ENCODE measurements around the gene HPCAL1. TPM values are rescaled to one million over a fixed set of nuclear protein-coding genes. Genes with fewer than 3 reads are reported as not detected.

Gene HPCAL1
- total and polyA plus RNA-seq, 2 donors (not counting 3 experiments of a cell fraction or from before 2014, with no cell fraction given) = 56.5 to 77.4 TPM

DNA sequence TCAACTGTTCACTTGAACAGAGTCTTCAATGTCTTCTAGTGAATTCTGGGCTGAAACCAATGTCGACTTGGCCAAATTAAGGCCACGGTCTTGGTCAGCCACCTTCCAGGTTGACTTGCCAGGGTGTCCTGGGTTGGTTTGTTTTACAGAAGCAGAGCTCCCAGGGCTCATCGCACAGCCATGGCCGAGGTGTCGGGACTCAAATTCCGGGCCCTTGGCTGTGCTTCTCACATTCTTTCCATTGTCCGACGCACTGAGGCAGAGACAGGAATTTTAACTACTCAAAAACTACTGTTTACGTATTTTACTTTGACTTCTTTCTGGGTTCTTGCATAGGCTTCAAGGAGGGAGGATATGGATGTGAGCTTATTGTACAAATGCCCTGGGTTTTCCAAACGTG lies 51.7 kb downstream of the HPCAL1 start:
- no peaks in the 10 kb centered on the region for H3K4me1 ChIP-seq (ENCODE audit: control insufficient read depth, extremely low read depth, insufficient read depth, low read length)
- no peaks in the 10 kb centered on the region for H3K27me3 ChIP-seq (ENCODE audit: control insufficient read depth in 2 of 2, insufficient read depth in 2 of 2, low read length in 2 of 2)
- no peak for TF ChIP-seq FOS (IDR thresholded peaks at IDR 0.05; ENCODE audit: borderline replicate concordance, insufficient read depth, low read length)
- TF ChIP-seq GATA2 (IDR thresholded peaks at IDR 0.05; ENCODE audit: insufficient read depth, insufficient read length, low read depth, low read length) = no peak
- no peak for TF ChIP-seq MYC (IDR thresholded peaks at IDR 0.05; ENCODE audit: low read depth, low read length)
- TF ChIP-seq POLR2AphosphoS5 (IDR thresholded peaks at IDR 0.05; ENCODE audit: insufficient read depth, low read depth, low read length) = no peak
- H3K4me3 ChIP-seq (replicated peaks in 1 of 3; ENCODE audit: insufficient read depth in 1 of 3, low read depth in 1 of 3, low read length in 3 of 3) = no peak overlapping the region
- no peaks in the 10 kb centered on the region for H3K9me1 ChIP-seq (replicated peaks; ENCODE audit: control insufficient read depth, extremely low read depth, insufficient read depth, low read length)
- POLR2A ChIA-PET = no interaction called here
- BruUV-seq (replicated peaks) = no TSS peak
- FAIRE-seq = no peak
- no peak overlapping the region for H3K4me2 ChIP-seq (ENCODE audit: insufficient read depth, low read length)
- intact Hi-C loops (cut with micrococcal nuclease) = no loop called here
- no peak overlapping the region for H3K9ac ChIP-seq (replicated peaks; ENCODE audit: extremely low read depth, insufficient read depth, low read length)
- H2AFZ ChIP-seq (ENCODE audit: low read depth, low read length) = no peak overlapping the region
- no peak overlapping the region for H3K27ac ChIP-seq (ENCODE audit: insufficient read depth, low read depth, low read length)
- dilution Hi-C loops (cut with MboI; ENCODE audit: extremely low pct_ligation_motif_present, low sequenced_read_pairs) = no loop called here
- DNase-seq (ENCODE audit: low read depth, low spot score) = no peak
- no peaks in the 10 kb centered on the region for H3K9me3 ChIP-seq (replicated peaks; ENCODE audit: control insufficient read depth, insufficient read depth, low read length)
- no peaks in the 10 kb centered on the region for H4K20me1 ChIP-seq (replicated peaks; ENCODE audit: control insufficient read depth, extremely low read depth, insufficient read depth, low read length)
- peaks cover 26% of the 10 kb centered on the region for H3K79me2 ChIP-seq (ENCODE audit: control insufficient read depth, insufficient read depth, low read length)
- no peaks in the 10 kb centered on the region for H3K36me3 ChIP-seq (ENCODE audit: control insufficient read depth in 2 of 2, extremely low read depth in 1 of 2, insufficient read depth in 2 of 2, low read length in 2 of 2)
- CTCF ChIA-PET = no interaction called here

GRCh38 chr2:10355471-10356438 lies 53.1 kb downstream of the HPCAL1 start:
- TF ChIP-seq EZH2 (IDR thresholded peaks at IDR 0.05; ENCODE audit: borderline replicate concordance, low read depth, low read length, severe bottlenecking) = no peak
- TF ChIP-seq GATA2 (IDR thresholded peaks at IDR 0.05; ENCODE audit: insufficient read depth, insufficient read length, low read depth, low read length) = no peak
- TF ChIP-seq POLR2AphosphoS5 (IDR thresholded peaks at IDR 0.05; ENCODE audit: insufficient read depth, low read depth, low read length) = no peak
- no peak for TF ChIP-seq JUN (IDR thresholded peaks at IDR 0.05; ENCODE audit: borderline replicate concordance, insufficient read depth, insufficient read length, low read depth)
- TF ChIP-seq FOS (IDR thresholded peaks at IDR 0.05; ENCODE audit: borderline replicate concordance, insufficient read depth, low read length) = no peak
- TF ChIP-seq, protein P1, sequence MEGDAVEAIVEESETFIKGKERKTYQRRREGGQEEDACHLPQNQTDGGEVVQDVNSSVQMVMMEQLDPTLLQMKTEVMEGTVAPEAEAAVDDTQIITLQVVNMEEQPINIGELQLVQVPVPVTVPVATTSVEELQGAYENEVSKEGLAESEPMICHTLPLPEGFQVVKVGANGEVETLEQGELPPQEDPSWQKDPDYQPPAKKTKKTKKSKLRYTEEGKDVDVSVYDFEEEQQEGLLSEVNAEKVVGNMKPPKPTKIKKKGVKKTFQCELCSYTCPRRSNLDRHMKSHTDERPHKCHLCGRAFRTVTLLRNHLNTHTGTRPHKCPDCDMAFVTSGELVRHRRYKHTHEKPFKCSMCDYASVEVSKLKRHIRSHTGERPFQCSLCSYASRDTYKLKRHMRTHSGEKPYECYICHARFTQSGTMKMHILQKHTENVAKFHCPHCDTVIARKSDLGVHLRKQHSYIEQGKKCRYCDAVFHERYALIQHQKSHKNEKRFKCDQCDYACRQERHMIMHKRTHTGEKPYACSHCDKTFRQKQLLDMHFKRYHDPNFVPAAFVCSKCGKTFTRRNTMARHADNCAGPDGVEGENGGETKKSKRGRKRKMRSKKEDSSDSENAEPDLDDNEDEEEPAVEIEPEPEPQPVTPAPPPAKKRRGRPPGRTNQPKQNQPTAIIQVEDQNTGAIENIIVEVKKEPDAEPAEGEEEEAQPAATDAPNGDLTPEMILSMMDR (IDR thresholded peaks at IDR 0.05; ENCODE audit: extremely low read depth in 1 of 2, insufficient read depth in 1 of 2, low read depth in 1 of 2, low read length in 2 of 2) = no peak
- TF ChIP-seq MYC (IDR thresholded peaks at IDR 0.05; ENCODE audit: low read depth, low read length) = no peak
- no peak for TF ChIP-seq MAX (IDR thresholded peaks at IDR 0.05; ENCODE audit: insufficient read depth, insufficient read length)
- no peak for TF ChIP-seq POLR2A (IDR thresholded peaks at IDR 0.05; ENCODE audit: low read depth, low read length)
- Histone ChIP-seq H3K27me3 (ENCODE audit: control insufficient read depth in 2 of 2, insufficient read depth in 2 of 2, low read length in 2 of 2) (no peaks in the 10 kb centered on the region), H4K20me1 (replicated peaks; ENCODE audit: control insufficient read depth, extremely low read depth, insufficient read depth, low read length) (no peaks in the 10 kb centered on the region), H3K4me3 (replicated peaks in 1 of 3; ENCODE audit: insufficient read depth in 1 of 3, low read depth in 1 of 3, low read length in 3 of 3) (no peak overlapping the region), H3K79me2 (ENCODE audit: control insufficient read depth, insufficient read depth, low read length) (peaks cover 23% of the 10 kb centered on the region), H3K9me1 (replicated peaks; ENCODE audit: control insufficient read depth, extremely low read depth, insufficient read depth, low read length) (no peaks in the 10 kb centered on the region), H2AFZ (ENCODE audit: low read depth, low read length) (no peak overlapping the region), H3K9me3 (replicated peaks; ENCODE audit: control insufficient read depth, insufficient read depth, low read length) (no peaks in the 10 kb centered on the region), H3K36me3 (ENCODE audit: control insufficient read depth in 2 of 2, extremely low read depth in 1 of 2, insufficient read depth in 2 of 2, low read length in 2 of 2) (no peaks in the 10 kb centered on the region), H3K27ac (ENCODE audit: insufficient read depth, low read depth, low read length) (no peak overlapping the region), H3K4me2 (ENCODE audit: insufficient read depth, low read length) (no peak overlapping the region), H3K9ac (replicated peaks; ENCODE audit: extremely low read depth, insufficient read depth, low read length) (no peak overlapping the region), H3K4me1 (ENCODE audit: control insufficient read depth, extremely low read depth, insufficient read depth, low read length) (no peaks in the 10 kb centered on the region)
- intact Hi-C loops (cut with micrococcal nuclease) (no loop called here), dilution Hi-C loops (cut with MboI; ENCODE audit: extremely low pct_ligation_motif_present, low sequenced_read_pairs) (no loop called here)
- BruUV-seq (replicated peaks) = no TSS peak
- ChIA-PET CTCF (interaction anchor here (1.4 kb wide), 1 partner anchor 53 kb away, joined by 5 read pairs; no protein-coding TSS in a partner anchor), POLR2A (no interaction called here)
- DNase-seq (ENCODE audit: low read depth, low spot score) (no peak), FAIRE-seq (no peak)

All from endothelial cell of umbilical vein (primary cell).